Kidney (tissue), 14 donors: ENCODE measurements around the gene SBK3. TPM values are rescaled to one million over a fixed set of nuclear protein-coding genes. Genes with fewer than 3 reads are reported as not detected.

Experiments
- DNase-seq, 5 donors: peaks; one replicate each; pipeline ENCODE4 v3.0.0-alpha.2; 2013 to 2020
- FAIRE-seq: peaks from 2 replicates; lab custom pipeline; 2012; peaks lifted over from hg19 to GRCh38; lab: Jason Lieb, UNC
- H3K27ac ChIP-seq, 2 donors: one replicate each; pipeline ENCODE4 v1.7.0; 2013; ENCODE audit warnings: low read depth in 2 of 2, low read length in 2 of 2, inconsistent platforms in 1 of 2
- H3K27me3 ChIP-seq: one replicate; pipeline ENCODE4 v1.7.1; 2013; ENCODE audit warnings: low read length, inconsistent platforms; ENCODE audit not compliant: control insufficient read depth, insufficient read depth
- H3K36me3 ChIP-seq, 3 donors: one replicate each; pipeline versions ENCODE4 v1.7.0 to v1.7.1; 2013; ENCODE audit warnings: low read length in 3 of 3, control low read depth in 1 of 3, inconsistent platforms in 1 of 3; ENCODE audit not compliant: insufficient read depth in 3 of 3, control insufficient read depth in 2 of 3
- H3K4me1 ChIP-seq, 3 donors: one replicate each; pipeline versions ENCODE4 v1.7.0 to v1.7.1; 2013; ENCODE audit warnings: low read length in 3 of 3, inconsistent platforms in 1 of 3, low read depth in 1 of 3; ENCODE audit not compliant: control insufficient read depth in 2 of 3, insufficient read depth in 2 of 3
- H3K4me3 ChIP-seq, 3 donors: one replicate each; pipeline versions ENCODE4 v1.7.0 to v1.8.1; 2013; ENCODE audit warnings: low read length in 3 of 3, control low read depth in 1 of 3, inconsistent platforms in 1 of 3
- H3K9ac ChIP-seq, 3 donors: one replicate each; pipeline versions ENCODE4 v1.7.0 to v1.7.1; 2013; ENCODE audit warnings: low read length in 3 of 3, control low read depth in 1 of 3, inconsistent platforms in 1 of 3
- H3K9me3 ChIP-seq, 3 donors: one replicate each; pipeline versions ENCODE4 v1.7.0 to v1.7.1; 2013; ENCODE audit warnings: low read length in 3 of 3, control low read depth in 1 of 3, inconsistent platforms in 1 of 3; ENCODE audit not compliant: control insufficient read depth in 2 of 3, insufficient read depth in 1 of 3
- CTCF ChIP-seq: IDR thresholded peaks from 3 replicates; pipeline ENCODE4 v1.5.1; 2012; ENCODE audit warnings: mild to moderate bottlenecking, moderate library complexity, borderline replicate concordance; ENCODE audit not compliant: insufficient read depth; ENCODE audit errors: extremely low read depth
- intact Hi-C: fragments of 100-400 bp; cut with DNase I; formaldehyde crosslinking; loops from one replicate; pipeline ENCODE4 v1.11.1; 2022
- polyA plus RNA-seq: library from polyadenylated mRNA; stranded (reverse); fragments of 350-450 nt; fragmentation: Illumina TruSeq; extraction: RNeasy Lipid Tissue Mini Kit (QIAGEN cat#74804); gene quantifications from one replicate; pipeline ENCODE4 v1.2.3, GENCODE V29; 2014; ENCODE audit warnings: low read depth, low replicate concordance; ENCODE audit not compliant: insufficient read depth
- total RNA-seq: library from RNA; stranded (reverse); fragmentation: NEBNext Ultra II Directional; extraction: Animal tissue kit (Norgen Biotek cat#: 25700); gene quantifications from one replicate; pipeline ENCODE4 v1.2.1, GENCODE V29; 2021
- donor health status: control.
- donor health status: control.
- donor health status: control.
- donor health status: control.
- donor health status: control.
- donor health status: DM: yes; HTN: yes; CAD: no.
- donor health status: Normal renal cell carcinoma (clear cell type).

Gene SBK3
- total and polyA plus RNA-seq, 2 donors from 2014 or later = 0.66 TPM; not detected in 1

- Histone ChIP-seq H3K4me3 (no peak overlapping the region), H3K36me3 (no peaks in the 10 kb centered on the region), H3K9me3 (no peaks in the 10 kb centered on the region), H3K9ac (no peak overlapping the region), H3K27me3 (no peaks in the 10 kb centered on the region), H3K27ac (no peak overlapping the region), H3K4me1 (peaks cover 0 to 4% (median 0%) of the 10 kb centered on the region in 3 donors)
- no peak for DNase-seq
- no peak for FAIRE-seq
- TF ChIP-seq CTCF = no peak
- intact Hi-C loops = loop anchor here (10.0 kb wide), 1 partner anchor 358 kb away; the partner anchor contains the start of gene TNNT1
These were observed 43.0 kb downstream of the SBK3 start for GRCh38 chr19:55502197-55502952.

GRCh38 chr19:55500368-55500952 is 44.9 kb downstream of the SBK3 start:
- Histone ChIP-seq H3K4me1 (peaks cover 0 to 4% (median 0%) of the 10 kb centered on the region in 3 donors), H3K9ac (no peak overlapping the region), H3K4me3 (no peak overlapping the region), H3K27me3 (no peaks in the 10 kb centered on the region), H3K27ac (no peak overlapping the region), H3K9me3 (no peaks in the 10 kb centered on the region), H3K36me3 (no peaks in the 10 kb centered on the region)
- no peak for TF ChIP-seq CTCF
- DNase-seq = no peak
- no peak for FAIRE-seq
- intact Hi-C loops = loop anchor here (10.0 kb wide), 1 partner anchor 356 kb away; the partner anchor contains the start of gene TNNT1

- no peaks in the 10 kb centered on the region for H3K36me3 ChIP-seq
- no peak overlapping the region for H3K27ac ChIP-seq
- no peak overlapping the region for H3K9ac ChIP-seq
- H3K4me1 ChIP-seq = peaks cover 0 to under 1% (median 0%) of the 10 kb centered on the region in 3 donors
- DNase-seq = no peak
- TF ChIP-seq CTCF = no peak
- H3K4me3 ChIP-seq = no peak overlapping the region
- no peaks in the 10 kb centered on the region for H3K27me3 ChIP-seq
- no peaks in the 10 kb centered on the region for H3K9me3 ChIP-seq
- FAIRE-seq = no peak
- intact Hi-C loops = no loop called here
These were observed 47.0 kb downstream of the SBK3 start for GRCh38 chr19:55498246-55498840.
